Activated CD4-positive, alpha-beta memory T cell treated with anti-CD3 and anti-CD28 coated beads for 36 hours (primary cell): Measurements from ENCODE around the gene CD276. TPM values are rescaled to one million over a fixed set of nuclear protein-coding genes. Genes with fewer than 3 reads are reported as not detected.

Experiments
- CTCF ChIA-PET: fragments of 350-600 bp; sonication (Branson Sonifier 250); formaldehyde crosslinking; loops from one replicate; lab custom pipeline; 2021; ENCODE audit warnings: antibody characterized with exemption, inconsistent platforms; lab: Charles Lee
- POLR2A ChIA-PET: fragments of 350-600 bp; sonication (Branson Sonifier 250); formaldehyde crosslinking; loops from one replicate; lab custom pipeline; 2021; ENCODE audit warnings: antibody characterized with exemption; lab: Charles Lee
- DNase-seq: peaks from one replicate; pipeline ENCODE4 v3.0.0-alpha.2; 2020
- H3K27ac Mint-ChIP-seq: one replicate; pipeline ENCODE4 v1.8.0; 2021; ENCODE audit warnings: mixed read lengths
- H3K27me3 Mint-ChIP-seq: one replicate; pipeline ENCODE4 v1.8.0; 2021; ENCODE audit warnings: mixed read lengths
- H3K36me3 Mint-ChIP-seq: one replicate; pipeline ENCODE4 v1.8.0; 2021; ENCODE audit warnings: mixed read lengths
- H3K4me1 Mint-ChIP-seq: one replicate; pipeline ENCODE4 v1.8.0; 2021; ENCODE audit warnings: low read depth, mixed read lengths
- H3K4me3 Mint-ChIP-seq: one replicate; pipeline ENCODE4 v1.8.0; 2021; ENCODE audit warnings: mild to moderate bottlenecking, mixed read lengths
- H3K9me3 Mint-ChIP-seq: one replicate; pipeline ENCODE4 v1.8.0; 2021; ENCODE audit warnings: mixed read lengths
- intact Hi-C: fragments of 100-400 bp; cut with micrococcal nuclease; formaldehyde crosslinking; loops from one replicate; pipeline ENCODE4 v1.15.1; 2023
- total RNA-seq, 2 experiments: library from RNA; stranded (reverse); gene quantifications; one replicate each; pipeline ENCODE4 v1.2.3, GENCODE V29; 2021

The CD276 gene
- total RNA-seq, 2 experiments from 2014 or later: 3.7 to 4.9 TPM

GRCh38 chr15:73685981-73686380 lies 1.8 kb downstream of the CD276 start:
- DNase-seq: no peak
- Mint-ChIP-seq H3K36me3 (no peaks in the 10 kb centered on the region), H3K27ac (no peak overlapping the region), H3K9me3 (no peaks in the 10 kb centered on the region), H3K27me3 (peaks cover 46% of the 10 kb centered on the region), H3K4me3 (no peak overlapping the region), H3K4me1 (peaks cover 31% of the 10 kb centered on the region)
- ChIA-PET POLR2A (interaction anchor here (0.9 kb wide), 2 partner anchors 9 to 11 kb away, joined by 3 read pairs; no protein-coding TSS in a partner anchor), CTCF (interaction anchor here (0.5 to 14.4 kb wide), 5 partner anchors 9 to 242 kb away, joined by 3 to 432 read pairs (median 15); no protein-coding TSS in a partner anchor)
- intact Hi-C loops: no loop called here

GRCh38 chr15:73686781-73687256 lies 2.6 kb downstream of the CD276 start:
- Mint-ChIP-seq H3K36me3 (no peaks in the 10 kb centered on the region), H3K27me3 (peaks cover 40% of the 10 kb centered on the region), H3K4me1 (peaks cover 23% of the 10 kb centered on the region), H3K4me3 (no peak overlapping the region), H3K9me3 (no peaks in the 10 kb centered on the region), H3K27ac (no peak overlapping the region)
- POLR2A ChIA-PET: interaction anchor here (0.9 kb wide), 1 partner anchor 8 kb away, joined by 3 read pairs; no protein-coding TSS in a partner anchor
- CTCF ChIA-PET: interaction anchor here (2.2 to 14.4 kb wide), 3 partner anchors 9 to 50 kb away, joined by 15 to 432 read pairs (median 154); no protein-coding TSS in a partner anchor
- intact Hi-C loops: no loop called here
- no peak for DNase-seq

GRCh38 chr15:73687351-73687750 lies 3.2 kb downstream of the CD276 start:
- H3K9me3 Mint-ChIP-seq: no peaks in the 10 kb centered on the region
- peaks cover 19% of the 10 kb centered on the region for H3K4me1 Mint-ChIP-seq
- H3K36me3 Mint-ChIP-seq: no peaks in the 10 kb centered on the region
- H3K27ac Mint-ChIP-seq: no peak overlapping the region
- CTCF ChIA-PET: interaction anchor here (2.2 to 14.4 kb wide), 3 partner anchors 10 to 51 kb away, joined by 15 to 432 read pairs (median 154); no protein-coding TSS in a partner anchor
- no peak overlapping the region for H3K4me3 Mint-ChIP-seq
- H3K27me3 Mint-ChIP-seq: peaks cover 37% of the 10 kb centered on the region
- DNase-seq: no peak
- POLR2A ChIA-PET: no interaction called here
- intact Hi-C loops: no loop called here

GRCh38 chr15:73688455-73688854 lies 4.3 kb downstream of the CD276 start:
- H3K27me3 Mint-ChIP-seq: peaks cover 38% of the 10 kb centered on the region

GRCh38 chr15:73691396-73691795 lies 7.2 kb downstream of the CD276 start:
- Mint-ChIP-seq H3K27me3 (peaks cover 40% of the 10 kb centered on the region), H3K4me3 (no peak overlapping the region), H3K9me3 (no peaks in the 10 kb centered on the region), H3K36me3 (no peaks in the 10 kb centered on the region), H3K4me1 (peaks cover 8% of the 10 kb centered on the region), H3K27ac (no peak overlapping the region)
- CTCF ChIA-PET: interaction anchor here (1.0 to 18.1 kb wide), 4 partner anchors 8 to 55 kb away, joined by 4 to 432 read pairs (median 8); partner anchors contain the start of gene CD276
- peak; percentile 27 for DNase-seq
- POLR2A ChIA-PET: no interaction called here
- intact Hi-C loops: loop anchor here (10.0 kb wide), 1 partner anchor 907 kb away; the partner anchor contains the start of gene ADPGK

More at GRCh38 chr15:73688455-73688854, 4.3 kb downstream of the CD276 start:
- CTCF ChIA-PET: interaction anchor here (0.8 to 14.4 kb wide), 3 partner anchors 11 to 52 kb away, joined by 3 to 432 read pairs (median 4); no protein-coding TSS in a partner anchor
- Mint-ChIP-seq H3K4me3 (no peak overlapping the region), H3K36me3 (no peaks in the 10 kb centered on the region), H3K9me3 (no peaks in the 10 kb centered on the region), H3K4me1 (peaks cover 13% of the 10 kb centered on the region), H3K27ac (no peak overlapping the region)
- POLR2A ChIA-PET: no interaction called here
- no peak for DNase-seq
- intact Hi-C loops: no loop called here

GRCh38 chr15:73694419-73694818 lies 10.2 kb downstream of the CD276 start:
- intact Hi-C loops: loop anchor here (10.0 kb wide), 1 partner anchor 910 kb away; the partner anchor contains the start of gene ADPGK
- H3K27me3 Mint-ChIP-seq: peaks cover 45% of the 10 kb centered on the region
- CTCF ChIA-PET: interaction anchor here (1.2 to 18.1 kb wide), 6 partner anchors 11 to 134 kb away, joined by 3 to 437 read pairs (median 10); partner anchors contain the start of genes CD276 and NPTN
- no peak overlapping the region for H3K27ac Mint-ChIP-seq
- no peaks in the 10 kb centered on the region for H3K9me3 Mint-ChIP-seq
- H3K4me1 Mint-ChIP-seq: peaks cover 28% of the 10 kb centered on the region
- POLR2A ChIA-PET: interaction anchor here (1.4 kb wide), 1 partner anchor 8 kb away, joined by 3 read pairs; no protein-coding TSS in a partner anchor
- no peak for DNase-seq
- H3K36me3 Mint-ChIP-seq: no peaks in the 10 kb centered on the region
- no peak overlapping the region for H3K4me3 Mint-ChIP-seq

GRCh38 chr15:73695773-73696640 lies 11.8 kb downstream of the CD276 start:
- Mint-ChIP-seq H3K36me3 (no peaks in the 10 kb centered on the region), H3K27me3 (peaks cover 53% of the 10 kb centered on the region), H3K9me3 (no peaks in the 10 kb centered on the region), H3K27ac (peak overlapping the region; percentile 36), H3K4me1 (peaks cover 31% of the 10 kb centered on the region), H3K4me3 (no peak overlapping the region)
- ChIA-PET POLR2A (interaction anchor here (1.2 to 1.4 kb wide), 3 partner anchors 10 to 60 kb away, joined by 3 read pairs; no protein-coding TSS in a partner anchor), CTCF (interaction anchor here (1.2 to 18.1 kb wide), 7 partner anchors 9 to 135 kb away, joined by 3 to 437 read pairs (median 5); partner anchors contain the start of genes CD276 and NPTN)
- intact Hi-C loops: loop anchor here (10.0 kb wide), 1 partner anchor 911 kb away; the partner anchor contains the start of gene ADPGK
- no peak for DNase-seq

GRCh38 chr15:73696641-73697001 lies 12.4 kb downstream of the CD276 start:
- peak overlapping the region; percentile 36 for H3K27ac Mint-ChIP-seq
- intact Hi-C loops: loop anchor here (1.0 to 10.0 kb wide), 2 partner anchors 13 to 912 kb away; partner anchors contain the start of gene ADPGK
- peaks cover 31% of the 10 kb centered on the region for H3K4me1 Mint-ChIP-seq
- POLR2A ChIA-PET: interaction anchor here (1.2 kb wide), 2 partner anchors 10 to 60 kb away, joined by 3 read pairs; no protein-coding TSS in a partner anchor
- H3K9me3 Mint-ChIP-seq: no peaks in the 10 kb centered on the region
- peaks cover 53% of the 10 kb centered on the region for H3K27me3 Mint-ChIP-seq
- CTCF ChIA-PET: interaction anchor here (1.5 to 18.1 kb wide), 5 partner anchors 8 to 137 kb away, joined by 4 to 437 read pairs (median 40); partner anchors contain the start of genes CD276 and NPTN
- DNase-seq: no peak
- H3K4me3 Mint-ChIP-seq: peak overlapping the region; percentile 30
- no peaks in the 10 kb centered on the region for H3K36me3 Mint-ChIP-seq

GRCh38 chr15:73697033-73697467 lies 12.9 kb downstream of the CD276 start:
- H3K27me3 Mint-ChIP-seq: peaks cover 53% of the 10 kb centered on the region
- DNase-seq: peak; percentile 92
- H3K9me3 Mint-ChIP-seq: no peaks in the 10 kb centered on the region
- ChIA-PET CTCF (interaction anchor here (1.5 to 18.1 kb wide), 5 partner anchors 8 to 137 kb away, joined by 4 to 437 read pairs (median 40); partner anchors contain the start of genes CD276 and NPTN), POLR2A (interaction anchor here (0.7 to 1.4 kb wide), 4 partner anchors 11 to 61 kb away, joined by 3 to 4 read pairs (median 3); partner anchors contain the start of gene CD276)
- peak overlapping the region; percentile 36 for H3K27ac Mint-ChIP-seq
- intact Hi-C loops: loop anchor here (1.0 to 10.0 kb wide), 2 partner anchors 14 to 912 kb away; partner anchors contain the start of gene ADPGK
- no peaks in the 10 kb centered on the region for H3K36me3 Mint-ChIP-seq
- peak overlapping the region; percentile 30 for H3K4me3 Mint-ChIP-seq
- peaks cover 31% of the 10 kb centered on the region for H3K4me1 Mint-ChIP-seq

GRCh38 chr15:73699249-73700040 lies 15.3 kb downstream of the CD276 start:
- Mint-ChIP-seq H3K4me3 (no peak overlapping the region), H3K27ac (no peak overlapping the region), H3K9me3 (no peaks in the 10 kb centered on the region), H3K27me3 (peaks cover 38% of the 10 kb centered on the region), H3K4me1 (peaks cover 26% of the 10 kb centered on the region), H3K36me3 (no peaks in the 10 kb centered on the region)
- ChIA-PET POLR2A (interaction anchor here (1.1 to 1.4 kb wide), 2 partner anchors 22 to 66 kb away, joined by 3 to 4 read pairs; no protein-coding TSS in a partner anchor), CTCF (interaction anchor here (0.5 to 18.1 kb wide), 37 partner anchors 8 to 458 kb away, joined by 3 to 437 read pairs (median 4); partner anchors contain the start of genes CD276 and NPTN)
- intact Hi-C loops: loop anchor here (1.0 to 10.0 kb wide), 6 partner anchors 22 to 915 kb away; partner anchors contain the start of gene ADPGK
- DNase-seq: no peak
